ENCODE results near the gene NDUFS7.

Gene NDUFS7

DNA sequence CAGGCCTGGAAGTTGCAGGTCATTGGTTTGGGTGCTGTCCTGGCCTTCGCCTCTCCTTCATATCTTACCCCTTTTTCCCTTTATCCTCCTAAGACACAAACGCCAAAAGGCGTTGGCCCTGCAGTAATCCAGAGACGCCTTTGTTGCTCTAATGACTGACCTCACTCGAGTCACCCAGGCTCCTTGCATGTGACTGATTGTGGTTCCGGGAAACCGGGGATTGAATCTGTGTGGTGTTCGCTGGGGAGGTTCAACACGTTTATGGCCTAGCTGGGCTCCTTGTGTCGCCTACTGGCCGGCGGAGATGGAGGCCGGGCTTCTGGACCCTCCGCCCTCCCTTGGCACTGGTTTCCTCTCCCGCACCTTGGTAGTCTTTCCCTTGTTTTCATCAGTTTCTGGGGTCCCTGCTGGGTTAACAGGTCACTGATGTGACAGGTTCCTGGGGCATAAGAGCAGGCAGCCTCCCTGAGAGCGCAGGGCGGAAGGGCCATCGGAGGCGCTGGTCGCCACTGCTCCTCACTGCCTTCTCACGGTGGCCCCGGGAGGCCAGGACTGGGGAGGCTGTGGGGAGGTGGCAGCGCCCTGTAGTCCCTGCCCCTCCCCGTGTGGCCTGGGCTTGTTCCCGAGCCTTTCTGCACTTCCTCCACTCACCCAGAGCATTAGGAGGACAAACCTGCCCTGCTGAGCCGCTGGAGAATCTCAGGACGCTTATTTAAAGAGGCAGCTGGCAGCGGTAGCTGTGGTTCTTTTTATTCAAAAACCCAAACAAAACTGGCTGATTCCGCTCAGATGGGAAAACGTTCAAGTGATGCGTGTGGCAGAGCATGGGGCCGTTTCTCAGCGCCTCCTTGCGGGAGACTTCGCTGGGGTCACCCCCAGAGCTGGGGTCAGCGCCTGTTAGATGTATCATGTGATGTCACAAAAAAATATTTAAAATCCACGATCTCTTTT lies 18.1 kb upstream of the NDUFS7 start:
- DNase-seq: no peak

DNA sequence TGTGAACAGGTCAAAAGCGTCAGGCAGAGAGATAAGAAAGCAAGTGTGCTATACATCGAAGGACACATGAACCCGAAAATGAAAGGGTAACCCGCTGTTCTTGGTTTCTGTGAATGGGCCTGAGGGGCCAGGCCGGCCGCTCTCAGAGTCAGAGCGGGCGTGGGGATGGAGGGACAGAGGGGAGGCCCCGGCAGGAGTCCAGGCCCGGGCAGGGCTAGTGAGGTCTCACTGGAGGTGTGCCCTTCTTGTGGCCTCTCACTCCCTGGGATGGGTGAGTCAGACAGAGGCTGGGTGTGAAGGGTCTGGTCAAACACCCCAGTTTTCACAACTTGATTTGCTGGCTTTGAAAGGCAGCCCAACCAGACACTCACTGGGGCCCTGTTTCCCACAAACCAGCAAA lies 17.4 kb upstream of the NDUFS7 start:
- no peak for DNase-seq

DNA sequence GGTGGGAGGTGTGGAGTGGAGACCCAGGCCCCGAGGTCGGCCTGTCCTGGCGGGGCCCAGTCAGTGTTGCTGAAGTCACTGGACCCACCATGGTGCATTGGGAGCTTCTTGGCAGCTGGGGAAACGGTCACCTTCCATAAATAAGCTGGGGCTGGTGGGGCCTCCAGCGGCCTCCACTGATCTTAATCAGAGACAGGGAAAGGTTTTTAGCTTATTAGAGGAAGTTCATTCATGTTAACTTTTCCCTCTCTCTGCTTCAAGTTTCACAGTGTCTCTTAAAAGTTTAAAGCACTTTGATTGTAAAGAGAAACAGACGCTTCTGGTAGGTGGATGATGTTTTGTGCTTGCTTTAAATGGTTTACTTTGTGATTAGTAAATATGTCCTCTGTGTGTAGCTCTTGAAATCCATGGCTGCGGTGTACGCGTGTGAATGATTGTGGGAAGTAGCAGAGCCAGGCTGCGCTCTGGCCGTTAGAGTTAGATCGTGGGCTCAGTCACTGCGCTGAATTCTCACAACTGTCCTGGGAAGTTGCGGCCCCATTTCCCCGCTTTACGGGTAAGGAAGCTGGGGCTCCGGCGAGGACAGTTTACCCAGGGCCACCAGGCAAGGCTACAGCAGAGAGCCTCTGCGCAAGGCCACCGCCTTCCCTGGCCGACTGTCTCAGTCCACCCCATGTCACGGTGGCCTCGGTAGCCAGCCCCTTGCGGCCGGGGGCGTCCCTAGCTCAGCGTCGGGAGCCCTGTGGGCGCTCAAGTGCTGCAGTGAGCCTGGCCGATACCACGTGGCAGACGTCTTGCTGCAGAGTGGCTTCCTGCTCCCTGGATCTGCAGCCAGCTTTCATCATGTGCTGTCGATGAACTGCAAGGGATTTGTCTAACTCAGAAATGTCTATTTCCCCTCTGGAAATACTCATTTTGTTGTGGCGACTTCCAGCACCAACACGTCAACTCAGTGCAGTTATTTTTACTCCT lies 16.5 kb upstream of the NDUFS7 start:
- DNase-seq: no peak

DNA sequence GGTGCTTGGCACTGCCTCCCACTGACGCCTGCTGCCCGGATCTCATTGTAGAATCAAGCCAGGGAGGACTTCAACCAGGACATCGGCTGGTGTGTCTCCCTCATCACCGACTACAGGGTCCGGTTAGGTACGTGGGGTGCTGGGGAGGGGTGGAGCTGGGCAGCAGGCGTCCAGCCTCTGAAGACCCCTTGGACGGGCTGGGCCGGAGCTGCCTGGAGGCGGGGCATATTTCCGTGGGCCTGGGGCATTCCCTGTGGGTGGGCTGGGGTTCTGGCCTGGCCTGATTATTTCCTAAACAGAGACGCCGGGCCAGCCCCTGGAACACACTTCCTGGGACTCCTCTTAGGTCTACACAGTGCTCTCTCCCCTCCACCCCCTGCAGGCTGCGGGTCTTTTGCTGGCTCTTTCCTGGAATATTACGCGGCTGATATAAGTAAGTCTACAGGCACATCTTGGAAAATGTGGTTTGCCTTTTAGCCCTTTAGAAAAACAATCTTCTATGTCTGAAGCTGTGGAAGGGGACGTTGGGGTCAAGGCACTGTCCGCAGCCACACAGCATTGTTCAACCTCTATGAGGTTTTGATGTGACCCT lies 14.4 kb upstream of the NDUFS7 start:
- no peak for DNase-seq

DNA sequence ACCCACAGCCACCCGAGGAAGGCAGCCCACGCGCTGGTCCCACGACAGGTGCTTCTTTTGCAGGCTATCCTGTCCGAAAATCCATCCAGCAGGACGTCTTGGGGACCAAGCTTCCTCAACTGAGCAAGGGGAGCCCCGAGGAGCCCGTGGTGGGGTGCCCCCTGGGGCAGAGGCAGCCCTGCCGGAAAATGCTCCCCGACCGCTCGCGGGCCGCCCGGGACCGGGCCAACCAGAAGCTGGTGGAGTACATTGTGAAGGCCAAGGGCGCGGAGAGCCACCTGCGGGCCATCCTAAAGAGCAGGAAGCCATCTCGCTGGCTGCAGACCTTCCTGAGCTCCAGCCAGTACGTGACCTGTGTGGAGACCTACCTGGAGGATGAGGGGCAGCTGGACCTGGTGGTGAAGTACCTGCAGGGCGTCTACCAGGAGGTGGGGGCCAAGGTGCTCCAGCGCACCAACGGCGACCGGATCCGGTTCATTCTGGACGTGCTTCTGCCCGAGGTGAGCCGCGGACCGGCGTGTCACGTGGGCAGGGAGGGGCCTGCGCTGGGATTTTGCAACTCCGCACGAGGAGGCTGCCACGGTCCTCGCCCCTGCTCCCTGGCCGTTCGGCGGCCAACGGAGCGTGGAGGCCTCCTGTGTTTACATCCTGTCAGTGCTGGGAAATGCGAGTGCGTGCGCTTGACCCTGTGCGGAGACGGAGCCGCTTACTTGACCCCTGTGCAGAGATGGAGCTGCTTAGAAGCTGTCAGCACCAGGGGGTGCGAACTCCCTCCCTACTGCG lies 12.9 kb upstream of the NDUFS7 start:
- no peak for DNase-seq

DNA sequence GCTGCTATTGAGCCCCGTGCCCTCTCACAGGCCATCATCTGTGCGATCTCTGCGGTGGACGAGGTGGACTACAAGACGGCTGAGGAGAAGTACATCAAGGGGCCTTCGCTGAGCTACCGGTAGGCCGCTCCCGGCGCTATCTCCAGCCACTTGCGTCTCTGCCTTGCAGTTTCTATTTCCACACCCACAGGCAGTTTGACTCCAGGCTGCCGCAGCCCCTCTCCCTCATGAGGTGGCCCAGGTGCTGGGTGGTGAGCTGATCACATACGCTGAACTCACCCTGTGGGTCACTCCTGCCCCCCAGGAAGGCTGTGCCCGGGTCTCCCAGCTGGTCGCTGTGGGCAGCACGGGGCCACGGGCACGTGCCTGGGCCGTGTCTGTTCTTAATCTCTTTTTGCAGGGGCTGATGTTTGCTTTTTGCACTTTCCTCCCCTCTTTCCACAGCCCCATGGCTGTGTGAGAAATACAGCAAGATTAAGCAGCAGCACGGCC lies 10.6 kb upstream of the NDUFS7 start:
- no peak for DNase-seq

DNA sequence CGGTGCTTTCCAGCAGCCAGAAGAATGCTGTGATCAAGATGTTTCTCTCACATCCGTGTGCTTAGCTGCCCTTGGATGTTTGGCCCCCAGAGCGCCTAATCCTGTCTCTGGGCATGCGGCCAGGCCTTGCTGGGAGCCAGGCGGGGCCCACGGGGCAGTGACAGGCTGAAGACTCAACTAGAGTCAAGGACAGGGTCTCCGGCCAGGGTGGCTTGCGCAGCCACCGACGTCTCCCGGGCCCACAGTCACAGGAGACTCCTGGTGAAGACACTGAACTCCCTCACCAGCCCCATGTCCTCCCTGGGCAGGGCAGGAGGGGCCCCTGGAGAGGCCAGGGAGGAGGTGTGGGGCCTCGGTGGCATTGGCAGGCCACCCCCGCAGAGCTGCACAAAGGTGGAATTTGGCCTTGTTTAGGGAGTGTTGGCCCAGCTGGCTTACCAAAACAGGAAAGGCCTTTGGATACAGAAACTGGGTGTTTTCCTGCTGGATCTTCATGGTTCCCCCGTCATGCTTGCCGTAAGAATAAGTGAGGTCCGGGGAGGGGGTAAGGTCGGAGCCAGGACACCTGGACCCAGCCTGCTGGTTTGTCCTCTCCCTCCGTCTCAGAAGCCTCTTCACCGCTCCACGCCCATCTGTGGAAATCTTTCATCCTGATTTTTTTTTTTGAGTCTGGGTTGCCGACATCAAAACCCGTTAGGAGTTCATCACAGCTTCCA lies 10.0 kb upstream of the NDUFS7 start:
- no peak for DNase-seq

DNA sequence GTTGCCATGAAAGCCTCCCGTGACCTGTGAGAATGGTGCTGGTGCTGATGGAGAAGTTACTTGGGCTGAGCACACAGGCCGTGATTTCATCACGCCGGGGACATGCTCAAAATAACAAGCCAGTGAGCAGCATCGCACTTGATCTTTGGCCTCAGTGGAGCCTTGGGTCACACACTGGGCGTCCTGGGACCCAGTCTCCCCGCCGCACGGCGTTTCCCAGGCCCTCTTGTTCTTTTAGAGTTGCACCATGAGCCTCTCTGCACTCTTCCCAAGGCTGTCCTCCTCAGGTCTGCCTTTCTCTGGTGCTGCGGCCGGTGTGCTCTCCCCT lies 9.5 kb upstream of the NDUFS7 start:
- no peak for DNase-seq

DNA sequence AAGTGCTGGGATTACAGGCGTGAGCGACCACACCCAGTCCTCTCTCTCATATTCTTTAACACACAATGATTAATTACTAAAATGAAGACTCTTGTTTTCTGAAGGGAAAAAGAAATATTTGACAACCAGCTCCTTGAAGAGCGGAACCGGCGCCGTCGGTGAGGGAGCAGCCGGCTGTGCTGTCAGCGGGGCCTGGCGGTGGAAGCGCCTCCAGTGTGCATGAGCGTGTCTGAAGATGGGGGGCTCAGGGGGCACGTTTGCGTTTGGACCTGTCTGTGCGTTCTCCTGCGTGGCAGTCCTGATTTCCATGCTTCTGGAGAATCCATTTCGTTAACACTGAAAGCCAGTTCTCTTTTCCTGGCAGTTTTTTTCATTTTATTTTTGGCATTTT lies 7.3 kb upstream of the NDUFS7 start:
- no peak for DNase-seq

DNA sequence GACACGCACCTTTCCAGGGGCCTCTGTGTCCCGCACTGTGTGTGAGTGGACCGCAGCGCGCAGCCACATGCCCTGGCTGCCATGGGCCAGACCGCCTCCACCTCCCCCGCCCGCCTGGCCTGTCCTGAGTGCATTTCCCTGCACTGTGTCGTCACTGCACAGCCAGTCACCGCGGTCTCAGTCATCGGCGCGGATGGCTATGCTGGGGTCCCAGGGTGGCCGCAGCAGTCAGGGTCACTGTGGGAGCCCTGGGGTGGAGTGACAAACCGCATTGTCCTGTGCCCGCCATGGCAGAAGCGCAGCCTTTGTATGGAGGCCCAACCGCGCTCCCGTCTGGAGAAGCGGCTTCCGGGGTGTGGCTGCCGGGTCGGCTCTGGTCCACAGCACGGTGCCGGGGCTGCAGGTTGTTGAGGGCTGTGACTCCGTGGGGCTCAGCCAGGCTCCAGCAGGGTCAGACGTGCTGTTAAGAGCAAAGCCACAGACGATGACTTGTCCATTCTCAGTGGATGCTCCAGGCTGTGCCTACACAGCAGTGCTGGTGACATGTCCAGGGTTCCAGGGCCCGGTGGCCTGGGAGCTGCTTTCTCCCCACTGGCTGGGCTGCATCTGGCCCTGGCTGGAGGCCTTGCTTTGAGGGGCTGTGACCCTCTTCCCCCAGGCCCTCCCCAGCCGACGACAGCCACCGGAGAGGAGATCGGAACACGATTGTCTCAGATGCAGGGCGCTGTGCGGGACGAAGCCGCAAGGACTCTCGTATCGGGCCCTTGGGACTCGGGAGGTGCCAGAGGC lies 6.3 kb upstream of the NDUFS7 start:
- no peak for DNase-seq

DNA sequence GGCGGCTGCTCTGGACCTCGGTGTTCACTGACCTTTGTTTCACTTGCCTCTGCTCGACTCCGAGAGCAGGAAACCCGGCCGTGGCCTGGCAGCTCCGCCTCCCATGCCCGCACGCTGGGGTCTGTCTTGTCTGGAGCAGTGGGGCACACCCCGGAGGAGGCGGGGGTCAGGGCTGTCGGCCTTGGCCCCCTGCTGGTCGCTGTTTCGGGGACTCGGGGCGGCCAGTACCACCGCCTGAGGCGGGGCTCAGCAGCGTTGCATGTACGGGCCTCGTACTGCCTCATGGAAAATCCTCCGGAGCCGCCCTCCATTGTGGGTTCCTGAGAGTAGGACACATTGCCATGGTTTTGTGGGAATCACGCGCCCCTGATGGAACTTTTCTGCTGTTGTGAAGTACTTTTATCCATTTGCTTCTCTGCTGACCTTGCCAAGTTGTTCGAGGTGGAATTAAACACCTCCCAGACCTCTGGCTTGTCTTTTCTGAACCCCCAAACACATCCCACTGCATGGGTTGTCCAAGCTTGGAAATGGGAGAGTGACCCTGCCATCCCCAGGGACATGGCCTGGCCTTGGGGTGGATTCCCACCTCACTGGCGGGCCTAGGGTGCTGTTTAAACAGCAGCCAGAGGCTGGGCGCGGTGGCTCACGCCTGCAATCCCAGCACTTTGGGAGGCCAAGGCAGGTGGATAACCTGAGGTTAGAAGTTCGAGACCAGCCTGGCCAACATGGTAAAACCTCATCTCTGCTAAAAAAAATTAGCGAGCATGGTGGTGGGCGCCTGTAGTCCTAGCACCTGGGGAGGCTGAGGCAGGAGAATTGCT lies 5.5 kb upstream of the NDUFS7 start:
- no peak for DNase-seq

DNA sequence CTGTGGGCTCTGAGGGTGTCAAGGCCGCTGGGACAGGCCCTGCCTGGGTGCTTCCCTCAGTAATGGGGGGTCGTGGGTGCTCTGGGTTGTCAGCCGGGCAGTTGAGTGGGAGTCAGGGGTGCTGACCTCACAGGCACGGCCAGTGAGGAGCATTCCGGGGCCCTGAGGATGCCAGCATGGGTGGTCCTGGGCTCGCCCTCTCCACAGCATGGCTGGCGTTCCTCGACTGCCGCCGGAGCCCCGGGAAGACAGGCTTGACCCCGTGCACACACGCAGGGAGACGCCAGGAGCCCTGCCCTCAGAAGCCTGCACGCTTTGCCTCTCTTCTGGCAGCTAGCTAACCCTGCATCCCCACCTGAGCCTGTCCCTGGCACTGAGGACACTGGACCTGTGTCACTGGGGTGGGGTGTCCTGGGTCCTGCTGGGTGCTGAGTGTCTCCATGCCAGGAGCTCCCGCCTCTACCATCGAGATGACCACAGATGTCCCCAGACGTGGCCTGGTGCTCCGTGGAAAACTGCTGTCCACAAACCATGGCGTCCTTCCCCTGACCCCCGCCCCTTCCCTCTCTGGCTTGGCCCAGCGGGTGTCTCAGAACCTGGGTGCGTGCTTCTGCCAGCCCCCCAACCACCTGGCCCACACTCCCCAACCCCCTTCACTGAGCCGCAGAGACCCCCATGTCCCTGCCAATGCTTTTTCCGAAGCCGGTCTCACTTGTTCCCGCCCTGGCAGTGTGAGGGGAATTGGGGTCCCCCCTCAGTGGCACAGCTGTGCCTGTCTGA lies 4.4 kb upstream of the NDUFS7 start:
- no peak for DNase-seq

DNA sequence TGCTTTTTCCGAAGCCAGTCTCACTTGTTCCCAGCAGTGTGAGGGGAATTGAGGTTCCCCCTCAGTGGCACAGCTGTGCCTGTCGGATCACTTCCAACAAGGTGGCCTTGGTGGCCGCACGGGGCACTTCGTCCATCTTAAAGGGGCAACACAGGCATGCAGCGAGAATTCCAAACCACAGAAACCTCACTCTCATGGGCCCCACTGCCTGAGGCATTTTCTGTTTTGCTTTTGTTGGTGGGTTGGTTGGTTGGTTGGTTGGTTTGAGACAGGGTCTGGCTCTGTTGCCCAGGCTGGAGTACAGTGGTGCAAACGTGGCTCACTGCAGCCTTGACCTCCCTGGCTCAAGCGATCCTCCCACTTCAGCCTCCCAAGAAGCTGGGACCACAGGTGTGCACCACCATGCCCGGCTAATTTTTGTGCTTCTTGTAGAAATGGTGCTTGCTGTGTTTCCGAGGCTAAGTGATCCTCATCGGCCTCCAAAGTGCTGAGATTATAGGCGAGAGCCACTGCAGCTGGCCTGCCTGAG lies 3.7 kb upstream of the NDUFS7 start:
- no peak for DNase-seq

DNA sequence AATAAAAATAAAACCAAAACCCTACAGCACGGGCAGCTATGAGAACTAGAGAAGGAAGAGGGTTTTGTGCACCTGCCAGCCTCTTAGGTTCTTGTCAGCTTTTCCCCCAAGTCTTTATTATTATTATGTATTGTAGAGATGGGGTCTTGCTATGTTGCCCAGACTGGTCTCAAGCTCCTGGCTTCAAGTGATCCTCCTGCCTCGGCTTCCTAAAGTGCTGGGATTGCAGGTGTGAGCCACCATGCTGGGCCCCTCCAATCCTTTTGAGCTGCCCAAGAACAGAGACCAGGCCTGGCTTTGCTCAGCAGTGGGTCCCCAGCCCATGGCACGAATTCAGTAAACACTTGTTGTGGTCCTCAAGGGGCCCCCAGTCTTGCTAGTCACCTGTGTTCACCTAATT lies 1.5 kb upstream of the NDUFS7 start:
- DNase-seq: no peak

DNA sequence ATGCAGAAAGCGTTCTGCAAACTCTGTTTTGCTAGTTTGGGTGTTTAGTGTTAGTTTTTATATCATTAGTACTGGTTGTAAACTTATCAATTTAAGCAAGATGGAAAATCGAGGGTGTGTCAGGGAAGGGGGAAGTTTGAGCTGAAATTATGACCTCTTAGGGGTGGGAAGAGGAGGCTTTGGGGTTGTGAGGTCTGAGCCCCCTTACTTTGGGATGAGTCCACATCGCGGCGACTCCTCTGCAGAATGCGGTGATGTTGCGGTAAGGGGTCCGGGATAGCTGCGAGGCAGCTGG lies 743 bp upstream of the NDUFS7 start:
- DNase-seq: no peak

DNA sequence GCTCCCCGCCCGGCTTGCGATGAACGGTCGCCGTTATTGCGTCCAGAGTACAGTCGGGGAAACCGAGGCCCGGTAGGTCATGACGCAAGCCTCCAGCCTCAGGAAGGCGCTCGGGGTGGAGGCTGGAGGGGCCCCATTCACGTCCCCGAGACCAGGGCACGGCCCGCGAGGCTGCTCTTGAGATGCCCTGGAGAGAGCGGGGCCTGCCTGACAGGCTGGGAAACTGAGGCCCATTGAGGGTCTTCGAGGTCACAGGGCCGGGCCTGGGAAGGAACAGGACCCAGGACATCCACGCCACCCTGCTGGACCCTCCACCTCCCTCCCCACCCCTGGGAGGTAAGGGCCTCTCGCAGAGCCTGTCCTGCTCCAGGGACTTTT lies 367 bp downstream of the NDUFS7 start:
- no peak for DNase-seq

DNA sequence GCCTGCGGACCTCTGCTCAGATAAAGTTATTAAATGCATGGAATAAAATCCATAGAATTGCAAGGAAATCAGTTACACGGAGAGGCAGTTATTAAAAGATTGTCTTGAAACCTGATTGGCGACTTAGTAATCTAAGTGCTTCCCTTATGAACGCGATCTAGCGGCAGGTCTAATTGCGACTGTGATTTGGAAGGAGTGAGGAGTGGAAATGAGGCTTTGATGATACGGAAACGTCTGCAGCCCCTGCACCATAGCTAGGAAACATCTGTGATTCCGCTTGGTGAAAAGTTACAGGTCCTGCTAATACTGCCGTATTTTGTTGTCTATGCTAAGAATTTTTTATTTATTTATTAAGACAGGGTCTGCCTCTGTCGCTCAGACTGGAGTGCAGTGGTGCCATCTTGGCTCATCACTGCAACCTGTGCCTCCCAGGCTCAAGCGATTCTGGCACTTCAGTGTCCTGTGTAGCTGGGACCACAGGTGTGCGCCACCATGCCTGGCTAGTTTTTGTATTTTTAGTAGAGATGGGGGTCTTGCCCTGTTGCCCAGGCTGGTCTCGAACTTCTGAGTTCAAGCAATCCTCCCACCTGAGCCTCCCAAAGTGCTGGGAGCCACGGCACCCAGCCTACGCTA lies 887 bp downstream of the NDUFS7 start:
- no peak for DNase-seq

DNA sequence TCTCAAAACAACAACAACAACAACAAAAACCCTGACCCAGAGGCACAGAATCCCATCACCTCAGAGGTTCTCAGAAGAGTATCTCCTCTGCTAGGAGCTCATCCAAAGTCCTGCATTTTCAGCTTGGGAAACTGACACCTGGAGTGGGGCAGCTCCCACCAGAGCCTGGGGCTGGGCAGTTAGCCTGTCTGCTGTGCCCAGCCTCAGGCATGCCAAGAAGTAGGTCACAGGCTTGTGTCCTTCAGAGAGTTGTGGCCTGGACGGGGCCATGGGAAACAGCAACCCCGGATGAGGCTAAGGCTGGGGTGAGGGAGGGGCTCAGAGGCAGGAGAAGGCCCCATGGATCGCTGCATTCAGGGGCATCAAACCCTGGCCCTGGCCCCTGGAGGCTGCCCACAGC lies 2.1 kb downstream of the NDUFS7 start:
- DNase-seq: no peak

Data from CD4-positive, alpha-beta T cell treated with Interleukin-17A for 4 hours (primary cell).